Lower leg skin (tissue), 4 donors: ENCODE results near the gene TRAPPC12. TPM values are rescaled to one million over a fixed set of nuclear protein-coding genes. Genes with fewer than 3 reads are reported as not detected.

Experiments
- DNase-seq, 2 donors: peaks; one replicate each; pipeline ENCODE4 v3.0.0-alpha.2; 2019; ENCODE audit warnings: low spot score in 2 of 2
- H3K4me3 ChIP-seq: fragments of 200-600 bp; sonication (generic); 2 replicates; pipeline ENCODE4 v1.5.1; 2017; ENCODE audit warnings: mild to moderate bottlenecking, low read depth; ENCODE audit not compliant: poor library complexity, severe bottlenecking
- POLR2A ChIP-seq, 2 donors: fragments of 450-650 bp; IDR thresholded peaks; one replicate each; pipeline ENCODE4 v1.6.1; 2016 to 2017; ENCODE audit warnings: antibody characterized with exemption in 2 of 2, mild to moderate bottlenecking in 1 of 2, moderate library complexity in 1 of 2
- WGBS, 2 donors: methylation state at CpG; one replicate each; pipeline ENCODE4 v1.1.5; 2018; 5-methylcytosine and 5-hydroxymethylcytosine counted together
- intact Hi-C: fragments of 100-400 bp; cut with DNase I; formaldehyde crosslinking; loops from one replicate; pipeline ENCODE4 v1.15.0; 2023; ENCODE audit warnings: low total_unique reads
- total RNA-seq, 4 donors: library from RNA; depleted of rRNA; stranded (reverse); fragments of >200 nt; gene quantifications; one replicate each; pipeline ENCODE4 v1.1.0, GENCODE V29; 2016
- TF ChIP-seq, protein P1 (sequence below), 3 donors: fragments of 450-650 bp; IDR thresholded peaks; one replicate each; pipeline ENCODE4 v1.5.1; 2016; ENCODE audit warnings: antibody characterized with exemption in 3 of 3, mild to moderate bottlenecking in 3 of 3, moderate library complexity in 2 of 3

The TRAPPC12 gene
- total RNA-seq, 4 donors from 2014 or later = 79.4 to 139 (median 121) TPM

- DNase-seq = peak in 1 of 2 donors; percentile 72
- intact Hi-C loops = no loop called here
- no peak overlapping the region for H3K4me3 ChIP-seq
- no peak for TF ChIP-seq POLR2A (IDR thresholded peaks at IDR 0.05)
- TF ChIP-seq, protein P1, sequence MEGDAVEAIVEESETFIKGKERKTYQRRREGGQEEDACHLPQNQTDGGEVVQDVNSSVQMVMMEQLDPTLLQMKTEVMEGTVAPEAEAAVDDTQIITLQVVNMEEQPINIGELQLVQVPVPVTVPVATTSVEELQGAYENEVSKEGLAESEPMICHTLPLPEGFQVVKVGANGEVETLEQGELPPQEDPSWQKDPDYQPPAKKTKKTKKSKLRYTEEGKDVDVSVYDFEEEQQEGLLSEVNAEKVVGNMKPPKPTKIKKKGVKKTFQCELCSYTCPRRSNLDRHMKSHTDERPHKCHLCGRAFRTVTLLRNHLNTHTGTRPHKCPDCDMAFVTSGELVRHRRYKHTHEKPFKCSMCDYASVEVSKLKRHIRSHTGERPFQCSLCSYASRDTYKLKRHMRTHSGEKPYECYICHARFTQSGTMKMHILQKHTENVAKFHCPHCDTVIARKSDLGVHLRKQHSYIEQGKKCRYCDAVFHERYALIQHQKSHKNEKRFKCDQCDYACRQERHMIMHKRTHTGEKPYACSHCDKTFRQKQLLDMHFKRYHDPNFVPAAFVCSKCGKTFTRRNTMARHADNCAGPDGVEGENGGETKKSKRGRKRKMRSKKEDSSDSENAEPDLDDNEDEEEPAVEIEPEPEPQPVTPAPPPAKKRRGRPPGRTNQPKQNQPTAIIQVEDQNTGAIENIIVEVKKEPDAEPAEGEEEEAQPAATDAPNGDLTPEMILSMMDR (IDR thresholded peaks at IDR 0.05) = no peak
- 87% methylated on average over 32 to 34 of the region's 34 CpGs for WGBS, 2 donors
Observed at GRCh38 chr2:3500326-3500899, 120.9 kb downstream of the TRAPPC12 start.

DNA sequence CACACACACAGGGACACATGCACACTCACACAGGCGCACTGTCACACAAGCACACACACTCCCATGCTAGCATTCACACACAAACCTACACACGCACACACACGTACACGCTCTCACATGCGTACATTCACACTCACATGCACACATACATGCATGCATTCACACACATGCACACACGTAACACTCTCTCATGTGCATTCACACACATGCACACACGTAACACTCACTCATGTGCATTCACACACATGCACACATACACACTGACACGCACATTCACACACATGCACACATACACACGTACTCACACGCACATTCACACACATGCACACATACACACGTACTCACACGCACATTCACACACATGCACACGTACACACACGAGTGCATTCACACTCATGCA is 123.6 kb downstream of the TRAPPC12 start:
- WGBS, 2 donors = 91 to 93% methylated on average over 14 of the region's 14 CpGs
- TF ChIP-seq, protein P1 (IDR thresholded peaks at IDR 0.05) = no peak
- TF ChIP-seq POLR2A (IDR thresholded peaks at IDR 0.05) = no peak
- intact Hi-C loops = no loop called here

GRCh38 chr2:3503483-3503882 is 124.0 kb downstream of the TRAPPC12 start:
- WGBS, 2 donors = 88 to 95% methylated on average over 13 of the region's 13 CpGs
- TF ChIP-seq, protein P1 (IDR thresholded peaks at IDR 0.05) = no peak
- no peak for TF ChIP-seq POLR2A (IDR thresholded peaks at IDR 0.05)
- no peak overlapping the region for H3K4me3 ChIP-seq
- intact Hi-C loops = no loop called here
- DNase-seq = no peak

More for the DNA sequence above, 123.6 kb downstream of the TRAPPC12 start:
- H3K4me3 ChIP-seq = no peak overlapping the region
- no peak for DNase-seq

DNA sequence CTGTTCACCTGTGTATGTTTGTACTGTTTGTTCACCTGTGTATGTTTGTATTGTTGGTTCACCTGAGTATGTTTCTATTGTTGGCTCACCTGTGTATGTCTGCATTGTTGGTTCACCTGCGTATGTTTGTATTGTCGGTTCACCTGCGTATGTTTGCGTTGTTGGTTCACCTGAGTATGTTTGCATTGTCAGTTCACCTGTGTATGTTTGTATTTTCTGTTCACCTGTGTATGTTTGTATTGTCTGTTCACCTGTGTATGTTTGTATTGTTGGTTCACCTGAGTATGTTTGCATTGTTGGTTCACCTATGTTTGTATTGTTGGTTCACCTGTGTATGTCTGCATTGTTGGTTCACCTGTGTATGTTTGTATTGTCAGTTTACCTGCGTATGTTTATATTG is 125.2 kb downstream of the TRAPPC12 start:
- no peak overlapping the region for H3K4me3 ChIP-seq
- no peak for TF ChIP-seq POLR2A (IDR thresholded peaks at IDR 0.05)
- TF ChIP-seq, protein P1 (IDR thresholded peaks at IDR 0.05) = no peak
- intact Hi-C loops = no loop called here
- WGBS, 2 donors = 92 to 93% methylated on average over 5 of the region's 5 CpGs
- DNase-seq = no peak

DNA sequence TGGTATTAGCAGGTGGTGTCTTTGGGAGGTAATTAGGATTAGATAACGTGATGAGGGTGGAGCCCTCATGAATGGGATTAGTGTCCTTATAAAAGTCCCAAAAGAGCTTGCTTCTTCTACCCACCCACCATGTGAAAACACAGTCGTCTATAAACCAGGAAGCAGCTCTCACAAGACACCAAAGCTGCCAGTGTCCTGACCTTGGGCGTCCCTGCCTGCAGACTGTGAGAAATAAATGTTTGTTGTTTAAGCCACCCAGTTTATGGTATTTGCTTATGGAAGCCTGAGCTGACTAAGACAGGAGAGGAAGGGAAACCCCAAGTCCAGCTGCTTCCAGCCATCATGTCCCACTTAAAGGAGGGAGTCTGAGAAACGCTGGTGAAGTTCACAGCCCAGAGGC is 126.3 kb downstream of the TRAPPC12 start:
- no peak overlapping the region for H3K4me3 ChIP-seq
- intact Hi-C loops = no loop called here
- DNase-seq = no peak
- 73 to 85% methylated on average over 4 of the region's 4 CpGs for WGBS, 2 donors
- TF ChIP-seq, protein P1 (IDR thresholded peaks at IDR 0.05) = no peak
- TF ChIP-seq POLR2A (IDR thresholded peaks at IDR 0.05) = no peak

DNA sequence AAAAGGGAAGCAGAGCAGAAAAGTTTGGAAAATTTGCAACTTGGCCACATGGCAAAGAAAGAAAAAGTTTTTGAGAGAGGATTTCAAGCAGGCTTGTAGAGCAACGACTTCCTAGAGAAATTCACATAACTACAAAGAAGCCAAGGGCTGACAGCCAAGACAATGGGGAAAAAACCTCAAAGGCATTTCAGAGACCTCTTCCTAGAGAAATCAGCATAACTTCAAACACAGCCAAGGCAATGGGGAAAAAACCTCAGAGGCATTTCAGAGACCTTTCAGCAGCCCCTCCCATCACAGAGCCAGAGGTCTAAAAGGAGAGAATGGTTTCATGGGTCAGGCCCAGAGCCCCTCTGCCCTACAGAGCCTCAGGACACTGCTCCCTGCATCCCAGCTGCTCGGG is 132.6 kb downstream of the TRAPPC12 start:
- intact Hi-C loops = no loop called here
- WGBS, 2 donors = 45 to 68% methylated on average over 2 of the region's 2 CpGs
- DNase-seq = no peak
- TF ChIP-seq, protein P1 (IDR thresholded peaks at IDR 0.05) = no peak
- no peak for TF ChIP-seq POLR2A (IDR thresholded peaks at IDR 0.05)
- H3K4me3 ChIP-seq = no peak overlapping the region
